ENCODE measurements around the gene PDCD6IP. TPM values are rescaled to one million over a fixed set of nuclear protein-coding genes. Genes with fewer than 3 reads are reported as not detected.

The PDCD6IP gene
- total and polyA plus RNA-seq, 2 of the 13 experiments (the other 11 are each of a cell fraction or from before 2014, with no cell fraction given) = 62.5 to 85.6 TPM

- TF ChIP-seq LCORL (IDR thresholded peaks at IDR 0.05) (no peak), LCORL (CRISPR knock-in tag; IDR thresholded peaks at IDR 0.05) (peak; percentile 86), ZSCAN31 (CRISPR knock-in tag; IDR thresholded peaks at IDR 0.05; ENCODE audit: low read depth) (peak; percentile 99), PPARG (CRISPR knock-in tag; conservative IDR thresholded peaks at IDR 0.05) (peak; percentile 19; the same call in 1 of the 2 replicates), SKIL (CRISPR knock-in tag; IDR thresholded peaks at IDR 0.05; ENCODE audit: borderline replicate concordance) (peak; percentile 73; the same call in 1 of the 2 replicates), NFYB (CRISPR knock-in tag; IDR thresholded peaks at IDR 0.05) (no peak; the same call in 1 of the 2 replicates), CEBPB (IDR thresholded peaks at IDR 0.05; ENCODE audit: borderline replicate concordance, low read depth, low read length) (no peak), ZBTB43 (CRISPR knock-in tag; conservative IDR thresholded peaks at IDR 0.05) (peak; percentile 60; the same call in 1 of the 2 replicates), ZNF326 (CRISPR knock-in tag; IDR thresholded peaks at IDR 0.05; ENCODE audit: borderline replicate concordance) (no peak), TEAD2 (CRISPR knock-in tag; IDR thresholded peaks at IDR 0.05) (0 out of 2 replicates have a peak, but pooled peaks have one; percentile 63), HNRNPL (IDR thresholded peaks at IDR 0.05; ENCODE audit: low read depth, low read length) (peak; percentile 74), ZSCAN5A (CRISPR knock-in tag; IDR thresholded peaks at IDR 0.05; ENCODE audit: borderline replicate concordance) (peak; percentile 84; the same call in 1 of the 2 replicates), ZBTB49 (CRISPR knock-in tag; IDR thresholded peaks at IDR 0.05; ENCODE audit: borderline replicate concordance) (no peak), ZNF317 (CRISPR knock-in tag; IDR thresholded peaks at IDR 0.05) (no peak), ZNF670 (CRISPR knock-in tag; IDR thresholded peaks at IDR 0.05; ENCODE audit: borderline replicate concordance) (peak; percentile 80; the same call in 1 of the 2 replicates), RFXAP (CRISPR knock-in tag; IDR thresholded peaks at IDR 0.05; ENCODE audit: borderline replicate concordance) (peak; percentile 83), RAD51 (IDR thresholded peaks at IDR 0.05; ENCODE audit: borderline replicate concordance) (peak; percentile 64), ZKSCAN5 (CRISPR knock-in tag; IDR thresholded peaks at IDR 0.05) (no peak), ATF7-NPFF (CRISPR knock-in tag; IDR thresholded peaks at IDR 0.05; ENCODE audit: low read depth) (no peak; the same call in 1 of the 2 replicates), ZNF367 (CRISPR knock-in tag; IDR thresholded peaks at IDR 0.05; ENCODE audit: borderline replicate concordance) (peak; percentile 88)
- TF ChIP-seq, protein P1, sequence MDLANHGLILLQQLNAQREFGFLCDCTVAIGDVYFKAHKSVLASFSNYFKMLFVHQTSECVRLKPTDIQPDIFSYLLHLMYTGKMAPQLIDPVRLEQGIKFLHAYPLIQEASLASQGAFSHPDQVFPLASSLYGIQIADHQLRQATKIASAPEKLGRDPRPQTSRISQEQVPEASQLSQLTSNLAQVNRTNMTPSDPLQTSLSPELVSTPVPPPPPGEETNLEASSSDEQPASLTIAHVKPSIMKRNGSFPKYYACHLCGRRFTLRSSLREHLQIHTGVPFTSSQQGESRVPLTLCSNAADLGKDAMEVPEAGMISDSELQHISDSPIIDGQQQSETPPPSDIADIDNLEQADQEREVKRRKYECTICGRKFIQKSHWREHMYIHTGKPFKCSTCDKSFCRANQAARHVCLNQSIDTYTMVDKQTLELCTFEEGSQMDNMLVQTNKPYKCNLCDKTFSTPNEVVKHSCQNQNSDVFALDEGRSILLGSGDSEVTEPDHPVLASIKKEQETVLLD (CRISPR knock-in tag; IDR thresholded peaks at IDR 0.05; ENCODE audit: low read depth) = peak; percentile 63
Observed at GRCh38 chr3:33798418-33799201, at the start of gene PDCD6IP (continued).
